Medulla oblongata (tissue), 1 donor: ENCODE measurements around the gene LPP.
"Not testable (repeated sequence)": the region's sequence is repeated elsewhere in the genome, so short reads cannot be mapped to it uniquely, and the experiment has no call there.

ENCODE experiments used
- DNase-seq: peaks from one replicate; pipeline ENCODE4 v3.0.0-alpha.2; 2015; ENCODE audit errors: extremely low spot score

Gene LPP, protein sequence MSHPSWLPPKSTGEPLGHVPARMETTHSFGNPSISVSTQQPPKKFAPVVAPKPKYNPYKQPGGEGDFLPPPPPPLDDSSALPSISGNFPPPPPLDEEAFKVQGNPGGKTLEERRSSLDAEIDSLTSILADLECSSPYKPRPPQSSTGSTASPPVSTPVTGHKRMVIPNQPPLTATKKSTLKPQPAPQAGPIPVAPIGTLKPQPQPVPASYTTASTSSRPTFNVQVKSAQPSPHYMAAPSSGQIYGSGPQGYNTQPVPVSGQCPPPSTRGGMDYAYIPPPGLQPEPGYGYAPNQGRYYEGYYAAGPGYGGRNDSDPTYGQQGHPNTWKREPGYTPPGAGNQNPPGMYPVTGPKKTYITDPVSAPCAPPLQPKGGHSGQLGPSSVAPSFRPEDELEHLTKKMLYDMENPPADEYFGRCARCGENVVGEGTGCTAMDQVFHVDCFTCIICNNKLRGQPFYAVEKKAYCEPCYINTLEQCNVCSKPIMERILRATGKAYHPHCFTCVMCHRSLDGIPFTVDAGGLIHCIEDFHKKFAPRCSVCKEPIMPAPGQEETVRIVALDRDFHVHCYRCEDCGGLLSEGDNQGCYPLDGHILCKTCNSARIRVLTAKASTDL

DNA sequence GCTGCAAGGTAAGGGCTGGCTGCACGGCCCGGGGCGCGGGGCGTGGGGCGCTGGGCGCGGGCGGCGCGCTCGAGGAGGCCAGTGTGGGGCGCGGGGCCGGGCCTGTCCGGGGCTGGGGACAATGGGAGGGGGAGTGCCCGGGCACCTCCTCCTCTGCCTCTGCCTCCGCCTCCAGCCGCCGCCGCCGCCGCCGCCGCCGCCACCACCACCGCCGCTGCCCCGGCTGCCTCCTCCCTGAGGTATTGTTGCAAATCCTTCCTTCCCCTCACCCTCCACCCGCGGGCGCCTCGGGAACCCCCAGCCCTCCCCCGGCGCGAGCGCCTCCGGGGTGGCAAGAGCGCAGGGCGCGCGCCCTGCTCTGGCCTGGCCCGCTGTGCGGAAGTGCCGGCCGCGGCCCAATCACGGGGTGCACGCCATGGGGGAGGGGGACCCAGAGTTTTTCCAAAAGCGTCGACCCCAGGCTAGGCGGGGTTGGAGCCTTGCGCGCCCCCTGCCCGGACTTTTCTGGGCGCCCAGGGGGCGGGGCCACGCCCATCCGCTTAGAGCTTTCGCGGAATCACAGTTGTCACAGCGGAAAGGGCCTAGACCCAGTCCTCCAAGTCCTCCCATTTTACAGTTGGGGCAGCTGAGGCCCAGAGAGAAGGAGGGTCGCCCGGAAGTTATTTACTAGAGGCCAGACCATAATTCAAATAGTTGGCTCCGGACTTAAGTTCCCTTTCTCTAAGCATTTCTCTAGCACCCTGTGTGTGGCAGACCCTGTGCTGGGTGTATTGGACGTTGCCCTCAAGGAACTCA is at the start of gene LPP:
Gene LPP (plus strand): TSS at position 144 of the 795 bp plus-strand sequence. CDS start 251,964 bp downstream, outside the sequence.
- DNase-seq, result peak; percentile 72

DNA sequence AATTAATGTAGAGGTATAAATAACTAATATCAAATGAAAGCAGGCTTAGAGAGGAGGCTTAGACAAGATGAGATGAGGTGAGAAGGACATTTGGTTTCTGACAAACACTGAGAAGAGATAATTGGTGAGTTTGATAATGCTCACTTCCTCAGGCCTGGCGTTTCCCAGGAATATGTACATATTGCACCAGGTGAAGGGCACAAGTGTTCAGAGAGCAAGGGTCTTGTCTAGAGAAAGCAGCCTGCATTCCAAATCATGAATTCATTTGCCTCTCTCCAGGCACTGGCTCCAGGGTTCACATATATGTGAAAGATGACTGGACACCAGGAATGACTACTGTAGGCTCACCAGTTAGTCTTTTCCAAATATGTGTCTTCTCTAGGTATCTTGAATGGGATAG is 48.0 kb upstream of the LPP start:
- no peak for DNase-seq

DNA sequence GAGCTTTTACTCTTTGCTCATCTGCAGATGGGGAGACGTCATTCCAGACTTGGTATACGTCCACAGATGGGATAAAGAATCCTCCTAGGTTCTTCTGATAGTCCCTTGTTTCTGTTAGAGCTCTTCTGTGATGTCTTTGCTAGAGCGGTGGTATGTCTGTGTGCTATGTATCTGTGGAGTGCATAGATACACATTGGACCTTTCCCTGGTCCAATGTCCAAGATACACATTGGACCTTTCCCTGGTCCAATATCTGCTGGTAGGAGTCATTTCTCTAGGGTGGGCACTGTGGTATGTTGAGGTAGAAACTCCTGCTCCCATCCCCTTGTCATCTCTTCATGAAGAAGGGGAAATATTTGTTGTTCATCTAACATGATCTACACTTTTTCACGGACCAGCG is 47.5 kb upstream of the LPP start:
- DNase-seq, result no peak

DNA sequence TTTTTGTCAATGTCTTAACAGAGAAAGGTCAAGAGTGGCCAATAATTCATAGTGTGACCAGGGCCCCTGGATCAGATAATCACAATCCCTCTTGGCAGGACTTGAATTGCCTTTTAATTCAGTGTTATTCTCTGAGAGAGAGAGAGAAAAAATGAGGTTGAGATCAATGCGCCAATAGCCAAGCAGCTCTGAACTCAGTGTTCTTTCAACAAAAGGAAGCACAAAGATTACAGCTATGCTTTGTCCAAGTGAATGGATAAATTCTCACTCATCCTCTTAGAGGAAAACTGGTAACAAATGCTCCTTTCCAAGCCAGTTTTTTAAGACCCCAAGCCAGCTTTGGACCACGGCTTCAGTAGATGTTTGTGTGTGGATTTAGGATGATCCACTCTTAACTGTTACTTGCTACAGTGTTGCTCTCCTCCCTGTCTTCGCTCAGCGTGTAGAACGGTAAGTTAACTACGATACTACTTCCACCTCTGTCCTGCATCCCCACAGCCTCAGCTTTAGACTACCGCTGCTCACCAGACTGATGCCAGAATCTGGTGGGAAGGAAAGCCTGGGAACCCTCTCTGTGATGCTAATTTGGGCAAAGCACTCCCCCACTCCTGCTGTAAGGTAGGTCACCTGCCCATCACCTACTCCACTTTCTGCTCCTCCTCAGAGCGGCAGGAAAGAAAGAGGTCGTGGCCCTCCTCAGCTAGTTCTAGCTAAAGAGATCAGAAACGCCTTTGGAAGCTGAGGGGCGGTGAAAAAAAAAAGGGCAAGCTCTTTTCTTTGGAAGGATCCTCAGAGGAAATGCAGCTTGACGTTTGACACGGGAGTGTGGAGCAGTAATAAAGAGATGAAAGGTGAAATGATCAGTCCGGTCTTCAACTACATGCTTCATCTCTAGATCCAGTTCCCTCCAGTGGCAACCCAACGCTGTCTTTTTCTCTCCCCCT is 46.8 kb upstream of the LPP start:
- DNase-seq, result no peak

DNA sequence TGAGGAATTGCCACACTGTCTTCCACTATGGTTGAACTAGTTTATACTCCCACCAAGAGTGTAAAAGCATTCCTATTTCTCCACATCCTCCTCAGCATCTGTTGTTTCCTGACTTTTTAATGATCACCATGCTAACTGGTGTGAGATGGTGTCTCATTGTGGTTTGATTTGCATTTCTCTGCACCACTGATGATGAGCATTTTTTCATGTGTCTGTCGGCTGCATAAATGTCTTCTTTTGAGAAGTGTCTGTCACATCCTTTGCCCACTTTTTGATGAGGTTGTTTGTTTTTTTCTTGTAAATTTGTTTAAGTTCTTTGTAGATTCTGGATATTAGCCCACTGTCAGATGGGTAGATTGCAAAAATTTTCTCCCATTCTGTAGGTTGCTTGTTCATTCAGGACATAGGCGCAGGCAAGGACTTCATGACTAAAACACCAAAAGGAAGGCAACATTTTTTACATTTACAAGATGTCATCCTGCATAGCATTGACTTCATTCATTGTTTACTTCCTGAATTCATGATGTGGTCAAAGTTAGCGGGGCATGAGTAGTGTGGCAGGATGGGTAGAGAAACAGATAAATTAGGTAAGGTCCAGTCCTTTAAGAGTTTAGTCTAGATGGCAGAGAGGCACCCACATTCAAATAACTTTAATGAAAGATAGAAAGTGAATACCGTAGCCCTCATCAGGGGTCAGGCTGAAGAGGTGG is 45.1 kb upstream of the LPP start:
- no peak for DNase-seq

DNA sequence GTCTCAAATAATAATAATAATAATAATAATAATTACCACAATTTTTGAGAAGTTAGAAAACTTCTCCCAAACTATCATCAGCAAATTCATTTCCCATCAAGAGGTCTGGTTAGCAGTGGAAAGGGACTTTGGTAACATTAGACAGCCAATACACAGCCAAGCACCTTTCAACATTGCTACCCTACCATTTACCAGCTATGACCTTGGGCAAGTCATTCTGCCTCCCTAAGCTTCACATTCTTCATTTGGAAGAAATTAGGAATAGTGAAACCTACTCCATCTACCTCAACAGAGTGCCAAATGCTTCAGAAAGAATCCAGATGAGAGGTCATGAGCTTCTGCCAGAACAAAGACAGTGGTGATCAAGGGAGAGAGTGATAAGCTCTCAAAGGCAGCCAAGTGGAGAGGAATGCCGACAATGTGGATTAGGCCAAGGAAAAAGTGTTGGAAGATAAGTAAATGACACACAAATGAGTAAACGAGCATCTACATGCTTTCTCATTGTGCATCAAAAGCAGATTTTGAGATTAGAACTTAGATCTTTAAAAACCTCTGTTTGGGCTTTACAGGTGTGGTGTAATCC is 42.9 kb upstream of the LPP start:
- DNase-seq, result no peak

DNA sequence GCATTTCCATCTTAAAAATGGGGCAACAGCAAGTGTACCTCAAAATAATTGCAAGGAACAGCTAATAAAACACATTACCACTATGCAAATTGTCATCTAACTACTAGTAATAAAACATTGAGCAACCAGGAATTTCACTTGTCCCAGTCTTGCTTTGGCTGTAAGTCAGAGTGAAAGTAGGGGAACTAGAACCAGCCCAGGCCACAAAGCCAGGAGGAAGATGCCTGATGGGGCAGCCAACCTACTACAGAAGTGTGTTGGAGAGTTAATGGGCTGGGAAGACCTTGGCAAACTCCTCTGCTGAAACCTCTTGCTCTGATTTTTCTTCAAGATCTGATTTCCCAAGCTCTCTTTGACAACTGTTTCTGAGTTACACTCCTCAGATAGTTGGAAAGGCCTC is 40.2 kb upstream of the LPP start:
- peak; percentile 17 for DNase-seq

DNA sequence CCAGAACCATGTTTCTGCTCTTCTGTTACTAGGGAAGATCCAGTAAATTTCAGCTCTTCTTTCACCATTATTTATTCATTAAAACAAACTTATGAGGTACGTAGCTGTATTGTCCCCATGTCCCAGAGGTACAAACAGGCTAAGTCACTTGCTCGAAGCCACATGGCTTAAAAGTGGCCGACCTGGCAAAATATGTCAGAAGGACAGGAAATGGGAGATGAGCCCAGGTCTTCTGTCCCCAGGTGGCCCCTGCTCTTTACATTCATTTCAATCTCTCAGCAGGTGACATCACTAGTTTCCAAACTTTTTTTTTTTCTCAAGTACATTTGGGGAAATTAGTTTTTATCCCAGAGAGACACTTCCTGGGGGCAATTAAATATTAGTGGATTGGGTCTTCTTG is 34.1 kb upstream of the LPP start:
- no peak for DNase-seq

DNA sequence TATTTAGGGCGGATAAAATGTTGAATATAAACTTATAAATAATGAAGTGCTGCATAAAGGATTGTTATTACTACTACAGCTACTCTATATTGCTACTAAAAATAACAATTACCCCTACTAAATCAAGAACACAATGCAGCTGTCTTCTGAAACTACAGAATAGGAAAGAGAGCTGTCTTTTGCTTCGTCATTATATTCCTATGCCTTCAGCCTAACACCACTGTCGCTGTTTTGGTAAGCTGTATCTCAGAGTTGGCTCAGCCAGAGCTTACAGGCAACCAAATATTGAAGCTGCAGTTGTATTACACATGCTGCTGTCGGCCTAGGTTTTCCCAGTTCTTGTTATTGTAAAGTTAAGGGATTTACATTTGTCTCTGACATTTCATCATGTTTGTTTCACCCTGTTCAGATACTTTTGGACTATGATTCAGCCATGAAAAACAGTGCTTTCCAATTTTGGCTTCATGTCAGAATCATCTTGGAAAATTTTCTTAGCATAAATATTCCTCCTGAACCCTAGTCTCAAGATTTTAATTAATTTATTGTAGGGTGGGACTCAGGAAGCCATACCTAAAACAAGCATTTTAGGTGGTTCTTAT is 31.3 kb upstream of the LPP start:
- DNase-seq, result no peak

DNA sequence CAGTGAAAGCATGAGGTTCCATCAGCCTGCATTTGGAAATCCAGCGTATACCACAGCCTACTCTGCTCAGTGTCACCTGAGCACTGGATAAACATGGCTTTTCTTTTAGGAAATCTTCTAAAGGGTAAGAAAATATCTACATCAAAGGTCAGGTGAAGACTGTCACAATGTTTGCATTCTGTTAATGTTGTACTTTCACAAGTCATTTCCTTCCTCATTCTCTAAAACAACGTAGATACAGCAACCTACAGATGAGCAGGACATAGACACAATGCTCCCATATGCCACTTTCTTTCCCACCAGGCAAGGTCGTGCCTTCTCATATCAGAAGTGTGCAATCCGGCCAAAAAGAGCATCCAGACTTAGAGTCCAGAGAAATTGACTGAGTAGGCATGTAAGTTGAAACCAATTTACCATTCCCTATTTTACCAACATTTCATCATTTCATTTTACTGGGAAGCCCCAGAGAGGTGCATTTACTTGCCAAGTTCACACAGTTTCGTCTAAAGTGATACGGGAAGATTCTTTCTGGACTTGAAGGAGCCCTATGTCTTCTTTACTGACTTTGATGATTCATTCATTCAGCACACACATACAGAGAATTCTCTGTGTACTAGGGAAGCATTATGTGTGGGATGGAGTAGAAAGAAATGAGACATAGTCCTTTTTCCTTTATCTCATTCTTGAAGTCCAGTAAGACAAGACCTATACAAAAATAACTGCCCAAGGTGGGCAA is 30.6 kb upstream of the LPP start:
- no peak for DNase-seq

DNA sequence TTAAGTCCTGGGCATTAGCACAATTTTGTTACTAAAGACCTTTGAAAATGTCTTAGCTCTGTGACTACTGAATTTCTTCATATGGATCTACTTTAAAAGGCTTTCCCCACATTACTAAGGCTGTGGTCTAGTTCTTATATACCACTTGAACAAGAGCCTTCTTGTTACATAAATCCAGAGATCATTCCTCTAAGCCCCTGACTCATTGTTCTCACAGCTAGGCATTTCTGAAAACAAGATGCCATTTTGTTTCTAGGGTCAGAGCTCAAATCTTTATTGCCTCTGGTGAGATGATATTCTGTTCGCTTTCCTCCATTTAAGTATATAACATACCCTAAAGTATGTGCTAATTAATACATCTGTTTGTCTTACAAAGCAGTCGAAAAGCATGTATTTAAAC is 29.8 kb upstream of the LPP start:
- no peak for DNase-seq

DNA sequence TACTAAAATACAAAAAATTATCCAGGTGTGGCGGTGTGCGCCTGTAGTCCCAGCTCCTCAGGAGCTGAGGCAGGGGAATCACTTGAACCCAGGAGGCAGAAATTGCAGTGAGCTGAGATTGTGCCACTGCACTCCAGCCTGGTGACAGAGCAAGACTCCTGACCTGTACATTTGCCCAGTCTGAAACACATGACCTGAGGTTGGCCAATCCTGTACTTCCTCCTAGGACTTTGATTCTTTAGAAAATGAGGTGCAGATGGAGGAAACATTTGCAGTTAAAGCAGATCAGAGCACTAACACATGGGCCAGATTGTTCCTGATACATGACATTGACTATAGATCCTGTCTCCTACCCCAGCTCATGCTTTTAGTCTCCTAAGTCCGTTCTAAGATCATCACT is 28.9 kb upstream of the LPP start:
- no peak for DNase-seq

DNA sequence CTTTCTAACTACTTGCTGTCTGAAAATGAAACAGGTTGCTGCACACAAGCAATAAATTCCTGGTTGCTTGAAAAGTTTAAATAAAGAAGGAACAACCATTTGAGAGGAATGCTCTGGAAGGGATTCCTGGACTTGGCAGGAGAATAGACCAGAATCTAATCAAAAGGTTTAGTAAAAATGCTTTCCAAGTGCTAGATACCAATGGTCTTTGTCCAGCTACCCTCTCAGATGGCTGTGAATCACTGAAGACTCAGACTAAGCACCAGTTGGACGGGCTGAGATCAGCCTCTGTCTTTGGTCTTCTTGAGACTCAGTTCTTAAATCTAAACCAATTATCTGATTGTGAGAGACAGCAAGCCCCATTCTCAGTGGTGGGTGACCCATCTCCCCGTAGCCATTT is 27.7 kb upstream of the LPP start:
- no peak for DNase-seq

DNA sequence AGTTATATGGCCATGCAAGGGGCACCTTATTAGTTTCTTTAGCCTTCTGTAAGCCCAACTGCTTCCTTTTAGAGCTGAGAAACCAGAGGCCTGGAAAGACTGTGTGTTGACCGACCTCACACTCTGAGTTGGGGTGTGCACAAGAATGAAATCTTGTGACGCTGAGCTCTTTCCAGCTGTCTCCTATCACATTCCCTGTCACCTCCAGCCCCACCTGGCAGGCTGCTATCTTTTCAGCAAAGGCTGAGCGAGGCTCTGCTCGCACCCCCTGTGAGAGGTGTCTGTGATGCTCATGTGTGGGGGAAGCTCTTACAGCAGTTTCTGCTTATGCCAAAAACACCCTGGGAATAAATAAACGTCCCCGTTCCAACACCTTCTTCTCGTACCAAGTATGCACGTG is 27.0 kb upstream of the LPP start:
- no peak for DNase-seq

DNA sequence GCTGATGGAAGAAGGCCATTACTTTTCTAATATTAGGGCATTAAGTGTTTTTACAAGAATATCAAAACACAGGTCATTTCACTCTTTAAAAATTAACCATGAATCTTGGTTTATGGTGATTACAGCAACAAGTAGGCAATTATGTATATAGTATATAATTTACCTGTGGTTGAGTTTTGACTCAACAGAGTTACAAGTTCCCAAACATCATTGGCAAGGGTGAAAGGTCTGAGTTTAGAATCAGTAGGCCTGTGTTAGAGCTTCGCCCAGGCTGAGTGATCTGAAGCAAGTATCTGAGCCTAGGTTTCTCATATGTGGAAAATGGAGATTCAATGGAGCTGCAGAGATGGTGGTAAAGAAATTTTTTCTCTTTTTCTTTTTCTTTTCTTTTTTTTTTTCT is 25.1 kb upstream of the LPP start:
- no peak for DNase-seq

DNA sequence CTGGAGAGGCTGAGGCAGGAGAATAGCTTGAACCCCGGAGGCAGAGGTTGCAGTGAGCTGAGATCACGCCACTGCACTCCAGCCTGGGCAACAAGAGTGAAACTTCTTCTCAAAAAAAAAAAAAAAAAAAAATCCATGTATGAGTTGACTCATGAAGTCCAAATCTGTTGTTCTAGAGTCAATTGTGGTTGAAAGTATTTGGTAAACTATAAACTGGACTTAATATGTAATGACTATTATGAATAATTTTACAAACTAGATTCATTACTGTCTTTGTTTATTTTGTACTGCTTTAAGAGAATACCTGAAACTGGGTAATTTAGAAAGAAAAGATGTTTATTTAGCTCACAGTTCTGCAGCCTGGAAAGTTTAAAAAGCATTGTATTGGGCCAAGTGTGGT is 22.9 kb upstream of the LPP start:
- not testable (repeated sequence) for DNase-seq

DNA sequence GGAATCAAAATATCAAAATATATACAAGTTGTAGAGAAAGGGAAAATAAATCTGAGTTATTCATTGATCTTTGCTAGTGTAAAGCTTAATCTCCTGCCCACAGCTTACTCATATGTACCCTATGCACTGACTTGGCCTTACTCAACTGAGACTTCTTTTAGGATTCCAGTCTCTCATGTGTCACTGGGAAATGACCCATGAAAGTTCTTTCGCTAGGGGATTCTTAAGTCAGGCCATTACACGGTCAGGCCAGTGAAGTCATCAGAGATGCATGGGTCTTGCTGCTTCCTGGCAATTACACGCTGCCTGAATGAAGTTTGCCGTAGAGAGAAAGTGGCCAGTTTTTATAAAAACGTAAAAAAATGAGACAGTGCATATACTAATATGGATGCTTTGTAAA is 20.7 kb upstream of the LPP start:
- DNase-seq, result no peak

DNA sequence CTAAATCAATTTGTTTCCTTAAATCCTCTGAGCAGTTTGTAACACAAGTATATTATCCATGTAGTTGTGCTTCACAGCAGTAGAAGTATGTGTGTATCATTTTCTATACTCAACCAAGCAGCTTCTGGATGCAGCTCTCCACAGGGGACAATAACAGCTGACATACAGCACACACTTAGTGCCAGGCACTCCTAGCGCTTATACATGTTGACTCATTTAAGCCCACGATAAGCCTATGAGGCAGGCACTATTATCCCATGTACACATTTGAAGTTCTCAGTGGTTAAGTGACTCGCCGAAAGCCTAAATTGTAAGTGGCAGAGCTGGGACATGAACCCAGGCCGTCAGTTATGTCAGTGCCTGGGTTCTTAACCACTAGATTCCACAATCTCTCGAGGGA is 20.3 kb upstream of the LPP start:
- no peak for DNase-seq

DNA sequence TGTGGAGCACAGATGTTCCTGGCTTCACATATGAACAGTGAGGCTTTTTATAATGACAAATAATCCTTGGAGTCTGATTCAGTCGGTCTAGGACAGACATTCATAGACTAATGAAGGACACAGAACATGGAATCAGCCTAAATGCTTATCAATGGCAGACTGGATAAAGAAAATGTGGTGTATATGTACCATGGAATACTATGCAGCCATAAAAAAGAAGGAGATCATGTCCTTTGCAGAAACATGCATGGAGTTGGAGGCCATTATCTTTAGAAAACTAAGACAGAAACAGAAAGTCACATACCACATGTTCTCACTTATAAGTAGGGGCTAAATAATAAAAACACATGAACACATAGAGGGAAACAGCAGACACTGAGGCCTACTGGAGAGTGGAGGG is 19.9 kb upstream of the LPP start:
- no peak for DNase-seq

DNA sequence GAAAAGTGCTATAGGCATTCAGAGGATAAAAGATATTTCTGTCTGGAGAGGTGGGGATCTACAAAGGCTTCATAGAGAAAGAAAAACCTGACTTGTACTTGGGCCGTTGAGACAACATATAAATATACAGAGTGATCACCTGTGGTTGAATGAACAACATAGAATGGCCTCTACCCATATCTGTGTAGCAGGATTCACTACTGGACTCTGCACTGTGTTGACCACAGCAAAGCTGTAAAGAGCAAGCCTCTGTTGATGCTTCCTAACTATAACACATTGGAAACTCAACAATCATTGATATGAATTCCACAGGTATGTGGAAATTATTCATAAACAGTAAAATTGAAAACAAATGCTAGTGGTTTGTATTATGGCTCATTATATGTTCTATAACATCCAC is 19.1 kb upstream of the LPP start:
- no peak for DNase-seq
